Activated CD4-positive, CD25-positive, alpha-beta regulatory T cell (primary cell): Measurements from ENCODE around the gene LRRTM4.

Experiments
- DNase-seq, 4 experiments: peaks; one replicate each; lab custom pipeline; 2025; lab: John Stamatoyannopoulos, UW

The LRRTM4 gene

DNA sequence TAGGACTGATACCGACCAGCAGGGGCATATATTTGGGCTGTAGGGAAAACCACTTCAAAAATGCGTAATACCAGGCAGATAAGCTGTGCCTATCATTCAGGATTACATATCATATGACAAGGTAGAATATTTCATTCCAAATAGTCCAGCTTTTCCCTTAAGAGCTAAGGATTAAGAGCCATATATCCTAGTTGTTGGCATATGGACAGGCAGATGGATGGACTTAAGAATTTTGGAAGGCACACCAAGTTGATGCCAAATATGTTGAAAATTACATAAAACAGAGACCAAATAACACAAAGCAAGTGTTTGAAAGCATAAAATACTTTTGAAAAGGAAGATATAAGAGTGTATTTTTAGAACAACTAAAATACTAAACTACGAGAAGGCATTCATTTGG lies 52.1 kb downstream of the LRRTM4 start:
- DNase-seq = no peak

DNA sequence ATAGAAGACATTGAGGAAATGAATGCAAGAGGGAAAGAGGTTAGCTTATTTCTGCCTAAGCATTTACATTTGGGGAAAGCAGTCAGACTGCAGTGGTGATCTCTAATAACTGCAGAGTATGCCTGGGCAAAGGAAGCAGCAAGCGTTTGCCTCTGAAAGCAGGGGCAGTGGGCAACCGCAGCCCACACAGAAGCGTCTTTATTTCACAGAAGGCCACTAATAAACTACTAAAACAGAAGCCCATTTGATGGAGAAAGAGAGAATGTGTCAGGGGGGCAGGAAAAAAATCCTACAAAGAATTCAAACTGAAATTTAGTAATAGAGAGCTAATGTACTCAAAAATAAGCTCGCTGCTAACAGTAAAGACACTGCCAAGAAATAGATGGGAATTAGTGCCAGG lies 53.1 kb downstream of the LRRTM4 start:
- no peak for DNase-seq

- no peak for DNase-seq
Measured at GRCh38 chr2:77459840-77460239, 62.3 kb downstream of the LRRTM4 start.

DNA sequence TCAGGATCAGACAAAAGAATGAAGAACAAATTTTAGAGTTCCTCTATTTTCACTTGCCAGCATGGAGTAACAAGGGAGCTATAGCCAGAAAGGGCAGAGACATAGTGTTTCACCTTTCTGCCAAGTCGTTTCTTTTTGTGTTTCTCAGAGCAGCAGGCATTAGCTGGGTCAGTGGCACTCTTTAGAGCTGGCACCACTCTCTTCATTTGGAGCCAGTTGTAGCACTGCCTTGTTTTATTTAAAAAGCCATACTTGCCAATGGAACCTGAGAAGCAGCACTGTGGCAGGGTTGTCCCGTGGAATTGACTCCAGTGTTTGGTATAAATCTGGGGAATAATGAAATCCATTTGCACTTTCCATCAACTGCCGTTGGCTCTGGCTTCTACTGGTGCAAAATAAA lies 64.0 kb downstream of the LRRTM4 start:
- DNase-seq = no peak

DNA sequence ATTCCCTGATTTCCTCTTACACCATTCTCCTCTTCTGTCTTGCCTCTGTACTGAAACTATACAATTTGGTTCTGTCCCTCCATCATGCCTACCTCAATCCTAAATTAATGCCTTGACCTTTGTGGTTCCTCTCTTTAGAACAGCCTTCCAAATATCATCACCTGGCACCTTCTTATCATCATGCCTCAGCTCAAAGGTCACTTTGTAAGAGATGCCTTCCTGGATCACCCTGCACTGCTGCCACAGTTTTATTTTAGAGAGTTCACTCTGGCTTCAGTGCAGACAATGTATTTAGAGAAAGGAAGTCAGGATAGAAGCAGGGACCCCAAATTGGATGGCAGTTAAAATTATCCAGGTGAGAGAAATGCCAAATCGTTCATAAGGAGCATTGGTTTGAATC lies 64.5 kb downstream of the LRRTM4 start:
- no peak for DNase-seq

DNA sequence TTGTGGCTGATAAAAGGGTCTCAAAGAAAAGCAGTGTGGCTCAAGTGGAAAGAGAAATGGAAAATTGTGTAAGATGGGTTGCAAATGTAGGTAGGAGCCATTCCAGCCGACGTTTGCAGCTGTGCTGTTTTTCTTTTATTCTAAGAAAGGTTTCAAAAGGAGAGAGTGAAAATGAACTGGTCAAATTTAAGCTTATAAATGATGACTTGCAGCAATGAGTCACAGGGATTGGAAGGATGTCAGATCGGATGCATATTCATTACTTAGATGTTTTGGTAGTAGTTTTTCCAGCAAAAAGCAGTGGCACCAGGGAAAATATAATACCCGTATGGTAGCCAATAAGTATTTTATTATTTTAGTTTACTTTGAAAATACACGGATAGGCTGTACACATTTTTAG lies 79.1 kb downstream of the LRRTM4 start:
- no peak for DNase-seq

GRCh38 chr2:77434880-77435279 lies 87.3 kb downstream of the LRRTM4 start:
- DNase-seq = no peak

DNA sequence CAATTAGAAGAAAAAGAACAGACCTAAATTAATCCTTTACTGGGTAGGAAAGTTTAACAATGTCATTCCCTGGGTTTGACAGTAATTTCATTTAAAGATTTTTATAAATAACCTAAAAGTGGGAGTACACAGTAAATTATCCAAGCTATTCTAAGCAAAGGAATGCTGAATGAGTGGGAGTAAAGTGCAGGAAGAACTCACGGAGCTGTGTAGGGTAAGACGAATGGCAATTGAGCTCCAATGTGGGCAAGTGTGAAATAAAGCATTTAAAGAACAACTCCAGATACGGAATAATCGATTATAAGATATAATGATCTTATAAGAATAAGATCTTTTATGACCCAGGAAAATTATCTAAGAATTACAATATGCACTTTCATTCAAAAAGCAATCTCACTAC lies 93.2 kb downstream of the LRRTM4 start:
- DNase-seq = no peak

DNA sequence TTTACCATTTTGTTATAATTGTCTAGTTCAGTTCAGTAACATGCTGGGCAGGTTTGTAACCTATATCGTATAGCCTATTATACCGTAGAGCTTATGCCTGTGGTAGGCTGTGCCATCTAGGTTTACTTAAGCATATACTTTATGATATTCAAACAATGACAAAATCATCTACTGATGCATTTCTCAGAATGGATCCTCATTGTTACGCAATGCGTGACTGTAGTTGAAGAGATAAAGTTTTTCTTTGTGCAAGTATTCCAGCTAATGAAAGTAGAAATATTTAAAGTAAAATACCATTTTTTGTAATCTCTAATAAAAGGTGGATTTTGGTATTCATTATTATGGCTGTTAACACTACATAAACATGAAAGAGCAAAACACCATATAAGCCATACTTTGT lies 100.2 kb downstream of the LRRTM4 start:
- DNase-seq = no peak

- no peak for DNase-seq
Measured at GRCh38 chr2:77418537-77418936, 103.6 kb downstream of the LRRTM4 start.

DNA sequence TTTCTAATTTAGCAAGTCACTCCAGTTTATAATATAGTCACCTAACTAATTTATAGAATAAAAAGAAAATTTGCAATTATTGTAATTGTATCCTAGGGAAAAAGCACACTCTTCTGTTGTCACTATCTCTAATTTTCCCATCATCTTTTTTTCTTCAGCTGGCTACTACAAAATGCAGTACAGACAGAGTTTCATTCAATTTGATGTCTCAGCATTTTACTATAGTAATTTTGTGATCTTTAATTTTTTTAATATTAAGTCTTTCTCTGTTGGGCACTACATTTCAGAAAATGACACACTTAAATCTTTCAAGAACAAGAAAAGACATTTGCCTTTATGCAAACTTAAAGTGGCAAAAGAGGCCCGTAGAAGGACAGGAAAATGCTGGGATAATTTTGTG lies 118.0 kb downstream of the LRRTM4 start:
- DNase-seq = no peak

DNA sequence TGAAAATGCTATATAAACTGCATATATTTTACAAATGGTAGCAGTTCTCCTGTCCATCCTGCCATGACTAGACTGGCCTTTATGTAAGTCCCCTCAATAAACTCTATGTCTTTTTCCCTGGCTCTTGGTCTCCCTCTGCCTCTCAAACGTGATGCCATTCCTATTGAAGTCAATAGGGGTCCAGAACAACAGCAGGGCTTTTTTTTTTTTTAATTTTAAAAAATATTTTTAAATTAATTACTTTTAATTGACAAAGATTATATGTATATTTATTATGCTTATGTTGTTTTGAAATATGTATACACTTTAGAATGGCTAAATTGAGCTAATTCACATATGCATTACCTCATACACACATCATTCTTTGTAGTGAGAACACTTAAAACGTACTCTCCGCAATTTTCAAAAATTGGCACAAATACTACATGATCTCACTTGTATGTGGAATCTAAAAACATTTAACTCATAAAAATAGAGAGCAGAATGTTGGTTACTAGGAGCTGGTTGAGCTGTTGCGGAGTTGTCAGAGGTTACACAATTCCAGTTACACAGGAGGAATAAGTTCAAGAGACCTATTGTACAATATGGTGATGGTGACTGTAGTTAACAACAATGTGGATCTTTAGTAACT lies 123.1 kb downstream of the LRRTM4 start:
- no peak for DNase-seq

GRCh38 chr2:77397763-77398162 lies 124.4 kb downstream of the LRRTM4 start:
- DNase-seq = no peak

- no peak for DNase-seq
Measured at GRCh38 chr2:77395011-77395410, 127.2 kb downstream of the LRRTM4 start.

DNA sequence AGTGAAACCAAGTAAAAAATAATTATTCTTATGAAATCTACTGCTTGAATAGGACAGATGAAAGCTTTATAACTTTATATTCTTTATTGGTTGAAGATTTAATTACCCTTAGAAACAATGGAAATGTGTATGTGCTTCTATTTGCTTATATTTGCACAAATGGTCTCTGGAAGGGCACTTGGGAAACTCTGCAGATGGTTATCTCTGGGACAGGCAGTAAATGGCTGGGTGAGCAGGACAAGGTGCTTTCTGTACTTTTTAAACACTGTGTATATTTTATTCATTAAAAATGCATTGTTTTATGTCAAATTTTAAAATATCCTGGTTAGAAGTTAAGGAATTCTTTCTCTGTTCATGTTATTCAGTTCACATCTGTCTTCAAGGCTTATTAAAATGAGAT lies 131.1 kb downstream of the LRRTM4 start:
- no peak for DNase-seq

GRCh38 chr2:77387324-77387723 lies 134.9 kb downstream of the LRRTM4 start:
- DNase-seq = no peak

- DNase-seq = no peak
Measured at GRCh38 chr2:77372636-77373035, 149.5 kb downstream of the LRRTM4 start.

- DNase-seq = no peak
Measured at GRCh38 chr2:77370511-77370910, 151.7 kb downstream of the LRRTM4 start.

DNA sequence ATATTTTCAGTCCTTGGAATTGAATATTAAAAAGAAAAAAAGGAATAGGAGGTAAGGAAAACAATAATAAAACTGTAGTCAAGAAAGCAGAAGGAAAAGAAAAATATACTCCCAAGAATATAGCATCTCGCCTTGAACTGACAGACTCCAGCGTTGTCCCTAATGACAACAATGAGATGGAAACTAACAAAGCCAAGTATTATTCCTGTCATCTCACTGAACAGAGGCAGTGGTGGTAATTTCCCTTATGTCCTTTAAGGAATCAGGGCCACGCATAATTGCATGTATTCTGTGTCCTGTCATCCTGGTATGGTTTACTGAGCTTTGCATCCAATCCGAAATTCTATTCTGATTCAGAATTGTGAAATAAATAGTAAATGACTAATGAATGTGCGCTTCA lies 158.9 kb downstream of the LRRTM4 start:
- DNase-seq = no peak

DNA sequence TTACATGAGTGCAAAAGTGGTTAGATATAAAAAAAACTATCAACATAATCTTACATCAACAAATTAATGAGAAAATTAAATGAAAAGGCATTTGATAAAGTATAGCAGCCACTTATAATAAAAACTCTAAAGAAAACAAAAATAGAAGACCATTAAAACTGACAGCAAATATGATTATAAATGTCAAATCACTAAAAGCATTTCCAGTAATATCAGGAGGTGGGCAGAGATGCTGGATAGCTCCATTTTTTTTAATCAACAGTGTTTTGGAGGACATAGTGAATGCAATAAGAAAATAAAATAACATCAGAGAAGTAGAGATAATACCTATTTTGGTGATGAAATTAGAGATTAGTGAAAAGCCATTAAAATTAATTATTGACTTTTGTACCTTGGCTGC lies 173.4 kb downstream of the LRRTM4 start:
- DNase-seq = no peak

DNA sequence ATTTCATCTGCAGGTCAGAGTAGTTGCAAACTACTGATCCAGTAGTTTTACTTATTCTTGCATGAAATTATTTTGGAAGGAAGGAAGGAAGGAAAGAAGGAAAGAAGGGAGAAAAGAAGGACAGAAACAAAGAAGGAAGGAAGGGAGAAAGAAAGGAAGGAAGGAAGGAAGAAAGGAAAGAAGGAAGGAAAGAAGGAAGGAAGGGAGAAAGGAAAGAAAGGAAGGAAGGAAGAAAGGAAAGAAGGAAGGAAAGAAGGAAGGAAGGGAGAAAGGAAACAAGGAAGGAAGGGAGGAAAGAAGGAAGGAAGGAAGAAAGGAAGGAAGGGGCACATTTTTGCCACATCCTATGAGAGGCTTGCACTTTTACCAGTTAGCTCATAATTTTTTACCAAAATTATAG lies 186.2 kb downstream of the LRRTM4 start:
- no peak for DNase-seq

GRCh38 chr2:77328134-77328931 lies 193.8 kb downstream of the LRRTM4 start:
- DNase-seq = no peak

GRCh38 chr2:77325395-77325794 lies 196.8 kb downstream of the LRRTM4 start:
- DNase-seq = no peak

- no peak for DNase-seq
Measured at GRCh38 chr2:77322431-77322830, 199.7 kb downstream of the LRRTM4 start.
